Frontal cortex (tissue), 4 donors: ENCODE results near the gene NEK1. TPM values are rescaled to one million over a fixed set of nuclear protein-coding genes. Genes with fewer than 3 reads are reported as not detected.
"Not testable (repeated sequence)": the region's sequence is repeated elsewhere in the genome, so short reads cannot be mapped to it uniquely, and the experiment has no call there.

Experiments used
- DNase-seq, 2 donors: peaks; one replicate each; pipeline ENCODE4 v3.0.0; 2012; ENCODE audit warnings: low spot score in 2 of 2
- FAIRE-seq: peaks from 2 replicates; lab custom pipeline; 2012; peaks lifted over from hg19 to GRCh38; lab: Jason Lieb, UNC
- total RNA-seq: library from RNA; depleted of rRNA; stranded (reverse); fragments of >200 nt; gene quantifications from one replicate; pipeline ENCODE4 v1.2.3, GENCODE V29; 2014
- donor health status: control.
- donor health status: control.
- donor health status: control.

Gene NEK1
- total RNA-seq, 1 donor from 2014 or later: 28.1 TPM

- FAIRE-seq (no peak), DNase-seq (no peak)
These were observed 8.1 kb downstream of the NEK1 start for GRCh38 chr4:169604131-169604900.

GRCh38 chr4:169603312-169603711, 9.1 kb downstream of the NEK1 start:
- peak; percentile 30 for FAIRE-seq
- no peak for DNase-seq

DNA sequence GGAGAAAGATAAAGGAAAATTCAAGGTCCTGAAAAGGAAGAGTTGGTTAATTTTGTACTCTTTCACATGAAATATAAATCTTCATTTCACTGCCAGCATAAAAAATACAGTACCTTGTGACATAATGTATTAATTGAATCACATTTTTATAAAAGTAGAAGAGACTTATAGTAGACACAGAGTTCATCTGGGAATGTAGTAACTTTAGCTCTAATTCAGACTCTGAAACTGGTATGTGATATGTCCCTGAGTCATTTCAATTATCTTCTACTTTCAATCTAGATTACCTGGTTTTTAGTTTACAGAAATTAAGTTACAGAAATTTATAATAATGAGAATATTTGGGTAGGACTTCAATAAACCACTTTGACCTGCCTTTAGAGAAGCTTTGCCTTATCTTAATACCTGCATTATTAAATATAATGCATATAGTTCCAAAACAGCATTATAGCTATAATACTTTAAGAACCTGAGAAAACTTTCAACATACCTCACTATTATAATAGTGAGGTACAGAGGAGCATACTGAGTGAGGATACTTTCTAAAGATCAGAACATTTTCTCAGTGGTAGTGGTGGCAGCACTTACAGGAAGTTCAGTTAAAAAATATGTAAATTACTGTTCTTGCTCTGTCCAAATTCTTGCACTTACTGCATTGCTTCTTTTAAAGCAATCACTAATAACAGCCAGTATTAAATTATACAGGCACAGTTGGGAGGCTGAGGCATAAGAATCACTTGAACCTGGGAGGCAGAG, 11.2 kb downstream of the NEK1 start:
- no peak for FAIRE-seq
- DNase-seq: no peak

- FAIRE-seq (no peak), DNase-seq (no peak)
These were observed 17.7 kb downstream of the NEK1 start for GRCh38 chr4:169594560-169595195.

DNA sequence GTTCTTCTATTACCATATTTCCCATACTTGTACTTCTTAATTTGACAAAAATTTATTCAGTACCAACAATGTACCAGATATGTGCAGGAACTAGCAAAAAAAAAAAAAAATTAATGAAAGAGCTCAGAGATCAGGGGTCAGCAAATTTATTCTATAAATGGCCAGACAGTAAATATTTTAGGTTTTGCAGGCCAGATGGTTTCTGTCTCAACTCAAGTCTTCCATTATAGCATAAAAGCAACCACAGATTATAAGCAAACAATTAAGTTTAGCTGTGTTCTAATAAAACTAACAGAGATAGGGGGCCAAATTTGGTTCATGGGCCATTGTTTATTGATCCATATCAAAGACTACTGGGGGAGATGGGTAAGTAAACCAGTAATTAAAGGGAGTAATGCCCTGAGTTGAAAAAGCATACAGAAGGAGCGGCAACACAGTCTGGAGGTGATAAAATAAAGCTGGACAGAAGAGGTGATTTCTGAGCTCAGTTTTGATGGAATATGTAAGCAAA, 19.3 kb downstream of the NEK1 start:
- no peak for FAIRE-seq
- no peak for DNase-seq

- DNase-seq: no peak
- FAIRE-seq: no peak
These were observed 28.8 kb downstream of the NEK1 start for GRCh38 chr4:169583563-169583962.

- FAIRE-seq (no peak), DNase-seq (no peak)
These were observed 29.7 kb downstream of the NEK1 start for GRCh38 chr4:169582706-169583105.

DNA sequence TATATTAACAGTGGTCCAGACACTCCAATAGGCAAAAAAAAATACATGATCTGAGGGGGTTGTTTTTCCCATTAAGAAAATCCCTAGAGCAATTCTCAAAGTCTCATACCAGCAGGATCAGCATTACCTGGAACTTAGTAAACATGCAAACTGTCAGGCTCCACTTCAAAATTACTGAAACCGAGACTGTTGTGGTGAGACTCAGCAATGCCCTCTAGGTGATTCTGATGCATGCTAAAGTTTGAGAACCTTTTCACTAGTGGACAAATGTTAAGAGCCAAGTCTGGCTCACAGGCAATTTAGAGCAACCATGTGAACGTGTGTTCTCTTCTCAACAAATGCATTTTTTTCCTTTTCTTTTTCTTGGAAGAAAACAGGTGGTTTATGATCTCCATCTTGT, 30.2 kb downstream of the NEK1 start:
- FAIRE-seq (no peak), DNase-seq (no peak)

GRCh38 chr4:169573889-169574288, 38.5 kb downstream of the NEK1 start:
- no peak for FAIRE-seq
- no peak for DNase-seq

DNA sequence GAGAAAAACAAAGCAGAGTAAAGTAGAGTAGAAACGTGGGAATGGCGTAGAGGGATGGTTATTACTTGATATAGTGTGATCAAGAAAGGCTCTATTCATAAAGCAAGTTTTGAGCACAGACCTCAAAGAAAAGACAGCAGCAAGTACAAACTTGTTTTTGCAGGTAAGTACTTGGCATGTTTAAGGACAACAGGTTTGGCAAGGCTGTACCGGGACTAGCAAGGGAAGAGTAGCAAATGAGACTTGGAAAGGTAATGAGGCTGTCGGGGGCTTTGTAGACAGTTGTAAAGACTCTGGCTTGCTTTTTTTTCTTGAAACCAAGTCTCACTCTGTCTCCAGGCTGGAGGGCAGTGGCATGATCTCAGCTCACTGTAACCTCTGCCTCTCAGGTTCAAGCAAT, 40.9 kb downstream of the NEK1 start:
- FAIRE-seq: no peak
- no peak for DNase-seq

GRCh38 chr4:169571012-169571411, 41.4 kb downstream of the NEK1 start:
- not testable (repeated sequence) for FAIRE-seq, DNase-seq

GRCh38 chr4:169570266-169570665, 42.1 kb downstream of the NEK1 start:
- FAIRE-seq: not testable (repeated sequence)

DNA sequence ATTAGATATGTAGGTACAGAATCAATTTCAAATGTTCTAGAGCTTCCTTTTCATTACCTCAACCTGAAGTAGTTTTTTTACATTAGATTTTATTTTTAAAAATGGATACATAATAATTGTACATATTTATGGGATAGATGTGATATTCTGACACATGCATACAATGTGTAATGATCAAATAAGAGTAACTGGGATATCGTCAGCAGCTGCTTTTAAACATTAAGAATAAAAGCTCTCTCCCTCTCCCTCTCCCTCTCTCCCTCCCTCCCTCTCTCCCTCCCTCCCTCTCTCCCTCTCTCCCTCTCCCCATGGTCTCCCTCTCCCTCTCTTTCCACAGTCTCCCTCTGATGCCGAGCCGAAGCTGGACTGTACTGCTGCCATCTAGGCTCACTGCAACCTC, 43.2 kb downstream of the NEK1 start:
- FAIRE-seq, DNase-seq: not testable (repeated sequence)

More at GRCh38 chr4:169570266-169570665, 42.1 kb downstream of the NEK1 start:
- not testable (repeated sequence) for DNase-seq

DNA sequence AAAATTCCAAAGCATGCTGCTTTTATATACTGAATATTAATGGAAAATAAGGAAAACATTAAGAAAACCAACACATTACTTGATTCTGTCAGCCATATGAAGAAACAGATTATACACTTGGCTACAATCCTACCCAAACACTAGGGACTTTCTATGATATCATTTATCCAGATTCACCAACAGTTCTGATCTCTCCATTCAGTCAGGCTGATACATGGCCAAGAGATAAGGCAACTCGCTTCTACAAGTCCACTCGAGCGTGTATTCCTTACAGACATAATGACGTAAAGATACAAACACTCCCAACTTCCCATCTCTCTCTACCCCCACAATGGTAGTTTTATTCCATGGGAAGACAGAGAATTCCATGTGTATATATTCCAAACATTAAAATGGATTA, 44.5 kb downstream of the NEK1 start:
- DNase-seq (no peak), FAIRE-seq (no peak)

- FAIRE-seq (peak; percentile 81), DNase-seq (peak; percentile 46 to 47)
These were observed 46.2 kb downstream of the NEK1 start for GRCh38 chr4:169566021-169566818.

DNA sequence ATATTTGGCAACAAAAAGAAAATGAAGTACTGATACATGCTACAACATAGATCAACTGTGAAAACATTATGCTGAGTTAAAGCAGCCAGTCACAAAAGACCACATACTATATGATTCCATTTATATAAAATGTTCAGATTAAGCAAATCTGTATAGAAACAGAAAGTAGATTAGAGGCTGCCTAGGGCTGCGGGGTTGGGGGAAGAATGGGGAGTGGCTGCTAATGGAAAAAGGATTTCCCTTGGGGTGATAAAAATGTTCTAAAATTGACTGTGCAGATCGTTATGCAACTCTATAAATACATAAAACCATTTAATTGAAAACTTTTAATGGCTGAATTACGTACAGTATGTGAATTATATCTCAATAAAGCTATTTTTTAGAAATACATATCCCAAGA, 46.8 kb downstream of the NEK1 start:
- DNase-seq (no peak), FAIRE-seq (no peak)

DNA sequence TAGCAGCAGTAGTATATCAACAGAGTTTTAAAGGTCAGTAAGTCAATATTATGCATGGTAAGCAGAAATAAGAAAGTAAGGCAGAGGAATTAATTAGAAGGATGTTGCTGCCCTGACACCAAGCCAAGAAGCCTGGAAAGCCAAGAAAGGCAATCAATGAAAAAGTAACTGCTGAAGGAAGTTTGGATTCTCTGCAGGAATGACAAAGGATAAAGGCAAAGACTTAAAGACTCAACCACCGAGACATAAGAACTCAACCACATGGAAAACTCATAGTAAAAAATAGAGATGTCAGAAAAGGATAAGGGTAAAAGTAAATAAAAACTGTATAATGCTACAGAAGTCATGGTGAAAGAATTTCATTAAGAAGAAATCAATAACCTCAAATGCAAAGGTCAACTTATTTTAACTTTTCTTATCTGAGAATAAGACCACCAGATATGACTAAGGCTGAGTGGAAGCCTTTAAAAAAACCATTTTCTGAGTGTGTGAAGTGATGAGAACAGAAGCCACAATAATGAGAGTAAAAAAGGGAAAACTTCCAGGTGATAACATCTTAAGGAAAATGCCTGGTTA, 55.2 kb downstream of the NEK1 start:
- DNase-seq (no peak), FAIRE-seq (no peak)

GRCh38 chr4:169546548-169546947, 65.8 kb downstream of the NEK1 start:
- FAIRE-seq: not testable (repeated sequence)

DNA sequence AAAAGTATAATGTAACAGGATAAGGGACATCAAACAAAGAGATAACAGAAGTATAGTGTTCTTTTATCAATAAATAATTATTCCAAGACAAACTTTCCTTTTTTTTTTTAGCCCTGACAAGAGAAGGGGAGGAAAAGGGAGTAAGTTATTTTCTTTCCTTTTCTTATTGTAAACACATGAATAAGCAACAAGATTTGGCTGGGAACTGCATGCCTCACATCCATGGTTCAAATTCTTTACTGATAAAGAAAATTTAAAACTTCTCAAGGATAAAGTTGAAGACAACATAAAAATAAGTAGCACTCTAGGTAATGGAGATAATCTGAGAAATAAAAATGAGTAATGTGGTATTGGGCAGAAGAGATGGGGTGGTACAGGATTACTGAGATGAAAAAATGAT, 71.6 kb downstream of the NEK1 start:
- no peak for FAIRE-seq

More at GRCh38 chr4:169546548-169546947, 65.8 kb downstream of the NEK1 start:
- DNase-seq: not testable (repeated sequence)

More for the DNA sequence above, 71.6 kb downstream of the NEK1 start:
- DNase-seq: no peak
